Retinal pigment epithelial cell (primary cell): ENCODE data around the gene NCOR1.
"Not testable (repeated sequence)": the region's sequence is repeated elsewhere in the genome, so short reads cannot be mapped to it uniquely, and the experiment has no call there.

ENCODE experiments used
- DNase-seq: peaks from one replicate; pipeline ENCODE4 v3.0.0-alpha.2; 2010; ENCODE audit warnings: low read depth
- H3K4me3 ChIP-seq: 2 replicates; pipeline ENCODE4 v1.5.1; 2011; ENCODE audit warnings: mild to moderate bottlenecking, low read length, control low read depth, moderate library complexity
- CTCF ChIP-seq: conservative IDR thresholded peaks from 2 replicates; pipeline ENCODE4 v1.5.1; 2011; ENCODE audit warnings: low read depth, low read length, control low read depth, inconsistent platforms

Gene NCOR1

DNA sequence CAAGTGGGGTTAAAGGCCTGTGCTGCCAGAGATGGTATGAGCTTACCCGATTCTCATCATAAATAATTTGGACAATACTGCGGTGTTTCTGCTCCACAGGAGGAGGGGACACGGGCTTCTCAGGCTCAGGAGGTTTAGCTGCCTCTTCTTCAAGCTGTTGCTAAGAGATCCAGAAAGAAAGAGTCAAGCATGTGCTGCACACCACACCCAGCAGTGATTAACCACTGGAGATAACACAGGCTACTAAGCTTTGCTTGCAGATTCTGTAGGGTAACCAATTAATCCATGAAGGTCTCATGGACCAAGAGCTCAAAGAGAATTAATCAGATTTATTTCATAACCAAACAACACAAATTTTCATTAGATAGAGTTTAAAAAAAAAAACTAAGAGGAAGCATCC is 56.6 kb downstream of the NCOR1 start:
- DNase-seq: no peak
- H3K4me3 ChIP-seq: no peak overlapping the region
- no peak for TF ChIP-seq CTCF

- peak; percentile 17 for DNase-seq
- no peak for TF ChIP-seq CTCF
- no peak overlapping the region for H3K4me3 ChIP-seq
These were observed 59.8 kb downstream of the NCOR1 start for GRCh38 chr17:16155536-16155935.

DNA sequence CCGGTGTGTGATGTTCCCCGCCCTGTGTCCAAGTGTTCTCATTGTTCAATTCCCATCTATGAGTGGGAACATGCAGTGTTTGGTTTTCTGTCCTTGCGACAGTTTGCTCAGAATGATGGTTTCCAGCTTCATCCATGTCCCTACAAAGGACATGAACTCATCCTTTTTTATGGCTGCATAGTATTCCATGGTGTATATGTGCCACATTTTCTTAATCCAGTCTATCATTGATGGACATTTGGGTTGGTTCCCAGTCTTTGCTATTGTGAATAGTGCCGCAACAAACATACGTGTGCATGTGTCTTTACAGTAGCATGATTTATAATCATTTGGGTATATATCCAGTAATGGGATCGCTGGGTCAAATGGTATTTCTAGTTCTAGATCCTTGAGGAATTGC is 63.0 kb downstream of the NCOR1 start:
- not testable (repeated sequence) for H3K4me3 ChIP-seq, DNase-seq

GRCh38 chr17:16150251-16150856 is 65.0 kb downstream of the NCOR1 start:
- no peak for TF ChIP-seq CTCF
- no peak overlapping the region for H3K4me3 ChIP-seq
- DNase-seq: peak; percentile 6

- H3K4me3 ChIP-seq: no peak overlapping the region
- TF ChIP-seq CTCF: no peak
- DNase-seq: no peak
These were observed 66.7 kb downstream of the NCOR1 start for GRCh38 chr17:16148596-16148995.

DNA sequence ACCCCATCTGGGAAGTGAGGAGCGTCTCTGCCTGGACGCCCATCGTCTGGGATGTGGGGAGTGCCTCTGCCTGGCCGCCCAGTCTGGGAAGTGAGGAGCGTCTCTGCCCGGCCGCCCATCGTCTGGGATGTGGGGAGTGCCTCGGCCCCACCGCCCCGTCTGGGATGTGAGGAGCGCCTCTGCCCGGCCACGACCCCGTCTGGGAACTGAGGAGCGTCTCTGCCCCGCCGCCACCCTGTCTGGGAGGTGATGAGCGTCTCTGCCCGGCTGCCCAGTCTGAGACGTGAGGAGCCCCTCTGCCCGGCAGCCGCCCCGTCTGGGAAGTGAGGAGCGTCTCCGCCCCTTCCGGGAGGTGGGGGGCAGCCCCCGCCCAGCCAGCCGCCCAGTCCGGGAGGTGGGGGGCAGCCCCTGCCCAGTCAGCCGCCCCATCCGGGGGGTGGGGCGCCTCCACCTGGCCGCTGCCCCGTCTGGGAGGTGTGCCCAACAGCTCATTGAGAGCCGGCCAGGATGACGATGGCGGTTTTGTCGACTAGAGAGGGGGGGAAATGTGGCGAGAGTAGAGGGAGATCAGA is 69.9 kb downstream of the NCOR1 start:
- H3K4me3 ChIP-seq, DNase-seq: not testable (repeated sequence)

GRCh38 chr17:16141685-16142084 is 73.6 kb downstream of the NCOR1 start:
- DNase-seq: no peak
- no peak for TF ChIP-seq CTCF
- H3K4me3 ChIP-seq: no peak overlapping the region

DNA sequence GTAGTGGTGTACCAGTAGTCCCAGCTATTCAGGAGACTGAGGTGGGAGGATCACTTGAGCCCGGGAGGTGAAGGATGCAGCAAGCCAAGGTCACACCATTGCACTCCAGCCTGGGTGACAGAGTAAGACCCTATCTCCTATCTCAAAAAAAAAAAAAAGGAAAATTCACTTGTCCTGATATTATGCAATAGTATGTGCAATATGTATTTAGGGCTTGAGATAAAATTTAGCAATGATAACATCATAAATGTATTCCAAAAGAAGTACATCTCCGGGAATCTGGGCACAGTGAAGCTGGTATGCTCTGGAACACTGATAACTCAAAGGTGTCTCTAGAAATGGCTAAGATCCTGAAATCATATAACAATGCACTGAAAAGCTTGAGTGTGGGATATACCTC is 74.5 kb downstream of the NCOR1 start:
- no peak overlapping the region for H3K4me3 ChIP-seq
- no peak for TF ChIP-seq CTCF
- DNase-seq: no peak
